DOHH2 (cell line): ENCODE data around the gene DUSP1.
A peak's percentile ranks its signal among the peaks of the same experiment; 100 is the strongest.

ENCODE experiments used
- H3F3A ChIP-seq: fragments of 200-600 bp; sonication (generic), shearing (Covaris generic); 2 replicates; pipeline ENCODE4 v1.6.0; 2016; ENCODE audit warnings: antibody characterized with exemption, mild to moderate bottlenecking; ENCODE audit not compliant: control insufficient read depth, insufficient read depth
- H3K27ac ChIP-seq: fragments of 200-600 bp; sonication (generic); 2 replicates; pipeline ENCODE4 v1.5.1; 2014; ENCODE audit warnings: low read depth, mild to moderate bottlenecking, low read length, moderate library complexity
- H3K27me3 ChIP-seq: fragments of 200-600 bp; sonication (generic); 2 replicates; pipeline ENCODE4 v1.6.1; 2014; ENCODE audit warnings: mild to moderate bottlenecking, low read length, mixed read lengths; ENCODE audit not compliant: control insufficient read depth
- H3K36me3 ChIP-seq: fragments of 200-600 bp; sonication (generic); 2 replicates; pipeline ENCODE4 v1.6.1; 2014; ENCODE audit warnings: mild to moderate bottlenecking, low read length, moderate library complexity, mixed read lengths; ENCODE audit not compliant: control insufficient read depth
- H3K4me1 ChIP-seq: fragments of 200-600 bp; sonication (generic); 2 replicates; pipeline ENCODE4 v1.6.1; 2014; ENCODE audit warnings: mild to moderate bottlenecking, low read length, mixed read lengths; ENCODE audit not compliant: control insufficient read depth
- H3K4me2 ChIP-seq: fragments of 200-600 bp; sonication (generic); 2 replicates; pipeline ENCODE4 v1.6.0; 2014; ENCODE audit warnings: mild to moderate bottlenecking, low read length, moderate library complexity
- H3K4me3 ChIP-seq: fragments of 200-600 bp; sonication (generic); 2 replicates; pipeline ENCODE4 v1.5.1; 2014; ENCODE audit warnings: mild to moderate bottlenecking, low read length, mixed read lengths
- H3K79me2 ChIP-seq: fragments of 200-600 bp; sonication (generic); 2 replicates; pipeline ENCODE4 v1.6.1; 2014; ENCODE audit warnings: mild to moderate bottlenecking, low read length, mixed read lengths; ENCODE audit not compliant: control insufficient read depth
- H3K9me2 ChIP-seq: fragments of 200-600 bp; sonication (generic); replicated peaks from 2 replicates; pipeline ENCODE4 v1.6.1; 2014; ENCODE audit warnings: mild to moderate bottlenecking, low read length, mixed read lengths; ENCODE audit not compliant: control insufficient read depth
- H3K9me3 ChIP-seq: fragments of 200-600 bp; sonication (generic); 2 replicates; pipeline ENCODE4 v1.6.1; 2014; ENCODE audit warnings: antibody characterized with exemption, low read length, mixed read lengths; ENCODE audit not compliant: control insufficient read depth, insufficient read depth
- H4K20me1 ChIP-seq: fragments of 200-600 bp; sonication (generic); 2 replicates; pipeline ENCODE4 v1.6.0; 2014; ENCODE audit warnings: low read depth, mild to moderate bottlenecking, antibody characterized with exemption, low read length, moderate library complexity; ENCODE audit not compliant: control insufficient read depth, insufficient read depth
- EZH2phosphoT487 ChIP-seq: fragments of 200-600 bp; sonication (generic); IDR thresholded peaks from 2 replicates; pipeline ENCODE4 v1.6.1; 2017; ENCODE audit warnings: borderline replicate concordance, mild to moderate bottlenecking, antibody characterized with exemption, low read length, moderate library complexity, mixed read lengths
- TF ChIP-seq, protein P1 (sequence below): fragments of 200-600 bp; sonication (generic); IDR thresholded peaks from one replicate; pipeline ENCODE4 v1.5.1; 2014; ENCODE audit warnings: antibody characterized with exemption, mild to moderate bottlenecking, low read depth, low read length; ENCODE audit not compliant: poor library complexity, severe bottlenecking

Gene DUSP1

DNA sequence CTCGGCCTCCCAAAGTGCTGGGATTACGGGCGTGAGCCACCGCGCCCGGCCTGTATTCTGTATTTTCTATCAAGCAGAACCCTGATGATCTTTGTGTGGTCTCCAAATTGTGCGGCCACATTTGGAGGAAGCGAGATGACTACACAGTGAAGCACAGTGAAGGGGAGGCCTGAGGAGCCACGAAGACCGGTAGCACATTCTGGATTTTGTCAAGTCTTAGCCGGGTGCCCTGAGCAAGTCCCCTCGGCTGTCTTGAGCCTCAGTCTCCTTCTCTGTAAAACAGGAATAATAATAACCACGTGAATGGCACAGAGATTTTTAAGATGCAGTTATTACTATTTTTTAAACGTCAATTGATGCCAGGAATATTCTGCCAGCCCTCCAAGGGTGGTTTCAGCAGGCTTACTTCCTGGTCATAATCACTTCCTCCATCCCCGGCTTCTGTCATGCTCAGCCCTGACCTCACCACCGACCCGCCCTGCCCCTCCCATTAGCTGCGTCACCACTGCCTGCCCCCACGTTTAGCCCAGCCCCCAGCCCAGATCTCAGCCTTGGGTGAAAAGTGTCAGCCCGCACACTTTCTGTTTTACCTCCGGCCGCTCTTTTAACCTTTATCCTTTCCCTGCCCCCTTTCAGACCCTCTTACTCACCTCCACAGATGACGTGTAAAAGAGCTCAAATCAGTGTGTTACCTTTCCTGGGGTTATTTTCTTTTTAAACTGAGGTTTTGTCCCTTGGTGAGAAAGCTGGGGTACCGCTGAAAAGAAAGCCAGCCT is 36.1 kb upstream of the DUSP1 start:
- no peaks in the 10 kb centered on the region for H4K20me1 ChIP-seq
- peaks cover 10% of the 10 kb centered on the region for H3K4me1 ChIP-seq
- no peaks in the 10 kb centered on the region for H3K36me3 ChIP-seq
- H3K4me2 ChIP-seq: peak overlapping the region; percentile 73
- H3K79me2 ChIP-seq: no peaks in the 10 kb centered on the region
- TF ChIP-seq, protein P1, sequence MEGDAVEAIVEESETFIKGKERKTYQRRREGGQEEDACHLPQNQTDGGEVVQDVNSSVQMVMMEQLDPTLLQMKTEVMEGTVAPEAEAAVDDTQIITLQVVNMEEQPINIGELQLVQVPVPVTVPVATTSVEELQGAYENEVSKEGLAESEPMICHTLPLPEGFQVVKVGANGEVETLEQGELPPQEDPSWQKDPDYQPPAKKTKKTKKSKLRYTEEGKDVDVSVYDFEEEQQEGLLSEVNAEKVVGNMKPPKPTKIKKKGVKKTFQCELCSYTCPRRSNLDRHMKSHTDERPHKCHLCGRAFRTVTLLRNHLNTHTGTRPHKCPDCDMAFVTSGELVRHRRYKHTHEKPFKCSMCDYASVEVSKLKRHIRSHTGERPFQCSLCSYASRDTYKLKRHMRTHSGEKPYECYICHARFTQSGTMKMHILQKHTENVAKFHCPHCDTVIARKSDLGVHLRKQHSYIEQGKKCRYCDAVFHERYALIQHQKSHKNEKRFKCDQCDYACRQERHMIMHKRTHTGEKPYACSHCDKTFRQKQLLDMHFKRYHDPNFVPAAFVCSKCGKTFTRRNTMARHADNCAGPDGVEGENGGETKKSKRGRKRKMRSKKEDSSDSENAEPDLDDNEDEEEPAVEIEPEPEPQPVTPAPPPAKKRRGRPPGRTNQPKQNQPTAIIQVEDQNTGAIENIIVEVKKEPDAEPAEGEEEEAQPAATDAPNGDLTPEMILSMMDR: no peak
- TF ChIP-seq EZH2phosphoT487: no peak
- H3K27ac ChIP-seq: no peak overlapping the region
- no peaks in the 10 kb centered on the region for H3K27me3 ChIP-seq
- H3F3A ChIP-seq: no peaks in the 10 kb centered on the region
- no peaks in the 10 kb centered on the region for H3K9me2 ChIP-seq
- peak overlapping the region; percentile 53 for H3K4me3 ChIP-seq
- H3K9me3 ChIP-seq: 0 out of 2 replicates have a peak, but pooled peaks cover 2% of the 10 kb centered on the region

DNA sequence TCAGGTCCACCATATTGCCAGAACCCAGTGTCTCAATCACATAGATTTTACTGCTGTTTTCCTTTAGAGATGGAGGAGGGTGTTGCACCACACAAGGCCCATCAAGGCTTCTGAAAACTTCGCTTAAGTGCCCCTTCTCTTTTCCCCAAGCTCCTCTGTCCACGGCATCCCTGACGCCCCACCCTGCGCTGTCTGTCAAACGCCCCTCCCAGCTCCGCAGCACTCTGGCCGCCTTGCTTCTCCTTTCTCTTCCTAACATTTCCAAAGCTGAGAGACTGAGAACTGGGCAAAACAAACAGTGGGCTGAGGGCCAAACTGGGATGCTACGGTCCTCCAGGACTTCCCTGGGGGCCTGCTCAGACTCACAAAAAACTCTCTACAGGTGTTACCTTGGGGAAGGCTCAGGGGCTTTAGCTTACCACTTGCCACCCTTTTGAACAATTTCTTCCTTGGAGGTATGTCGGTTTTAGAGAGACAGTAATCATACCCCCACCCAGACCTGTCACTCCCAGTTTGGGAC is 34.8 kb upstream of the DUSP1 start:
- Histone ChIP-seq H3K27ac (no peak overlapping the region), H3K4me3 (no peak overlapping the region), H3K9me3 (0 out of 2 replicates have a peak, but pooled peaks cover 2% of the 10 kb centered on the region), H3K79me2 (no peaks in the 10 kb centered on the region), H4K20me1 (no peaks in the 10 kb centered on the region), H3K36me3 (no peaks in the 10 kb centered on the region), H3K27me3 (no peaks in the 10 kb centered on the region), H3K4me2 (no peak overlapping the region), H3F3A (no peaks in the 10 kb centered on the region), H3K4me1 (peaks cover 10% of the 10 kb centered on the region), H3K9me2 (no peaks in the 10 kb centered on the region)
- TF ChIP-seq, protein P1: no peak
- TF ChIP-seq EZH2phosphoT487: no peak

DNA sequence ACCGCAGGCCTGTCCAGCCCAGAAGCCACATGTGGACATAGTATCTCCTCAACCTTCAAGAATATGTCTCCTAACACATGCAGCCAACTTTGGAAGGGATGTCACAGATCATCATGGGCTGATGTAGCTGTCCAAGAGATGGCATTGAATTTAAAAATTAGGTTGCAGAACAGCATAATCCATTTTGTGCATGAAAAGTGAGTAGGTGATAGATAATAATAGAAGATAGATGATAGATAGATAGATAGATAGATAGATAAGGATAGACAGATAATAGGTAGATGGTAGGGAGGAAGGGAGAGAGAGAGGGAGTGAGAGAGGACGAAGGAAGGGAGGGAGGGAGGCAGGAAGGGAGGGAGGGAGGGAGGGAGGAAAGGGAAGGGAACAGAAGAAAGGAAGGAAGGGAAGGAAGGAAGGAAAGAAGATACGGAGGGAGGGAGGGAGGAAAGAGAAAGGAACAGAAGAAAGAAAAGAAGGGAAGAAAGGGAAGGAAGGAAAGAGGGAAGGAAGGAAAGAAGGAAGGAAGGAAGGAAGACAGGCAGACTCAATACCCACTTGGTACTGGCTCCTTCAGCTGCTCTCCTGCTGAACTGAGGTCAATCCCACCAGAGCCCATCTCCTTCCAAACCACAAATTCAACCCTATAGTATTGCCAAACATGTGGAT is 34.2 kb upstream of the DUSP1 start:
- Histone ChIP-seq H3K9me2 (no peaks in the 10 kb centered on the region), H3K27me3 (no peaks in the 10 kb centered on the region), H3K4me3 (no peak overlapping the region), H3K27ac (no peak overlapping the region), H3F3A (no peaks in the 10 kb centered on the region), H3K4me2 (no peak overlapping the region), H3K4me1 (peaks cover 10% of the 10 kb centered on the region), H3K9me3 (0 out of 2 replicates have a peak, but pooled peaks cover 2% of the 10 kb centered on the region), H3K36me3 (no peaks in the 10 kb centered on the region), H3K79me2 (no peaks in the 10 kb centered on the region), H4K20me1 (no peaks in the 10 kb centered on the region)
- TF ChIP-seq, protein P1: no peak
- TF ChIP-seq EZH2phosphoT487: no peak
